ENCODE data around the gene ADNP2.

ADNP2 gene

GRCh38 chr18:80108739-80109675 is at the start of gene ADNP2:
TSS of gene ADNP2 (plus strand) at chr18:80109262. CDS start at chr18:80117543, 8,281 bp downstream.
- peak; percentile 73 to 96 (median 86) for DNase-seq
- intact Hi-C loops (cut with DNase I) = no loop called here

- intact Hi-C loops (cut with DNase I) = no loop called here
- no peak for DNase-seq
Observed at GRCh38 chr18:80059945-80060344, 49.1 kb upstream of the ADNP2 start.

- DNase-seq = peak in 1 of 42 donors; percentile 16
- intact Hi-C loops (cut with DNase I) = no loop called here
Observed at GRCh38 chr18:80065705-80066104, 43.4 kb upstream of the ADNP2 start.

GRCh38 chr18:80067321-80067720 is 41.7 kb upstream of the ADNP2 start:
- peak in 1 of 42 donors; percentile 4 for DNase-seq
- intact Hi-C loops (cut with DNase I) = no loop called here

- peak in 1 of 42 donors; percentile 17 for DNase-seq
- intact Hi-C loops (cut with DNase I) = no loop called here
Observed at GRCh38 chr18:80067897-80068296, 41.2 kb upstream of the ADNP2 start.

GRCh38 chr18:80068571-80069272 is 40.3 kb upstream of the ADNP2 start:
- intact Hi-C loops (cut with DNase I) = no loop called here
- DNase-seq = peak in 1 of 42 donors; percentile 34

GRCh38 chr18:80070825-80071224 is 38.2 kb upstream of the ADNP2 start:
- peak in 1 of 42 donors; percentile 30 for DNase-seq
- intact Hi-C loops (cut with DNase I) = no loop called here

- intact Hi-C loops (cut with DNase I) = no loop called here
- DNase-seq = peak in 1 of 42 donors; percentile 29
Observed at GRCh38 chr18:80074183-80074582, 34.9 kb upstream of the ADNP2 start.

GRCh38 chr18:80074697-80075096 is 34.4 kb upstream of the ADNP2 start:
- intact Hi-C loops (cut with DNase I) = no loop called here
- peak in 1 of 42 donors; percentile 2 for DNase-seq

GRCh38 chr18:80075940-80076339 is 33.1 kb upstream of the ADNP2 start:
- intact Hi-C loops (cut with DNase I) = no loop called here
- DNase-seq = peak in 1 of 42 donors; percentile 2

- DNase-seq = peak in 1 of 42 donors; percentile 5
- intact Hi-C loops (cut with DNase I) = no loop called here
Observed at GRCh38 chr18:80076379-80076778, 32.7 kb upstream of the ADNP2 start.

- intact Hi-C loops (cut with DNase I) = no loop called here
- peak in 1 of 42 donors; percentile 32 for DNase-seq
Observed at GRCh38 chr18:80077873-80078272, 31.2 kb upstream of the ADNP2 start.

GRCh38 chr18:80086281-80086680 is 22.8 kb upstream of the ADNP2 start:
- peak in 1 of 42 donors; percentile 6 for DNase-seq
- intact Hi-C loops (cut with DNase I) = no loop called here

GRCh38 chr18:80088036-80088435 is 21.0 kb upstream of the ADNP2 start:
- intact Hi-C loops (cut with DNase I) = no loop called here

GRCh38 chr18:80088823-80089222 is 20.2 kb upstream of the ADNP2 start:
- intact Hi-C loops (cut with DNase I) = no loop called here
- DNase-seq = no peak

More at GRCh38 chr18:80088036-80088435, 21.0 kb upstream of the ADNP2 start:
- no peak for DNase-seq

GRCh38 chr18:80095414-80095813 is 13.6 kb upstream of the ADNP2 start:
- intact Hi-C loops (cut with DNase I) = no loop called here

GRCh38 chr18:80096032-80096565 is 13.0 kb upstream of the ADNP2 start:
- DNase-seq = peak in 1 of 42 donors; percentile 32
- intact Hi-C loops (cut with DNase I) = no loop called here

More at GRCh38 chr18:80095414-80095813, 13.6 kb upstream of the ADNP2 start:
- peak in 1 of 42 donors; percentile 26 for DNase-seq

- no peak for DNase-seq
- intact Hi-C loops (cut with DNase I) = no loop called here
Observed at GRCh38 chr18:80097201-80097600, 11.9 kb upstream of the ADNP2 start.

GRCh38 chr18:80103231-80103630 is 5.8 kb upstream of the ADNP2 start:
- intact Hi-C loops (cut with DNase I) = no loop called here
- peak in 15 of 42 donors; percentile 8 to 63 (median 25) for DNase-seq

- intact Hi-C loops (cut with DNase I) = no loop called here
- no peak for DNase-seq
Observed at GRCh38 chr18:80104364-80104779, 4.7 kb upstream of the ADNP2 start.
